Measurements from ENCODE around the gene LCMT2. TPM values are rescaled to one million over a fixed set of nuclear protein-coding genes. Genes with fewer than 3 reads are reported as not detected.
A peak's percentile ranks its signal among the peaks of the same experiment; 100 is the strongest.
"Not testable (repeated sequence)": the region's sequence is repeated elsewhere in the genome, so short reads cannot be mapped to it uniquely, and the experiment has no call there.

The LCMT2 gene
- total RNA-seq, 1 donor from 2014 or later: 16.1 TPM

DNA sequence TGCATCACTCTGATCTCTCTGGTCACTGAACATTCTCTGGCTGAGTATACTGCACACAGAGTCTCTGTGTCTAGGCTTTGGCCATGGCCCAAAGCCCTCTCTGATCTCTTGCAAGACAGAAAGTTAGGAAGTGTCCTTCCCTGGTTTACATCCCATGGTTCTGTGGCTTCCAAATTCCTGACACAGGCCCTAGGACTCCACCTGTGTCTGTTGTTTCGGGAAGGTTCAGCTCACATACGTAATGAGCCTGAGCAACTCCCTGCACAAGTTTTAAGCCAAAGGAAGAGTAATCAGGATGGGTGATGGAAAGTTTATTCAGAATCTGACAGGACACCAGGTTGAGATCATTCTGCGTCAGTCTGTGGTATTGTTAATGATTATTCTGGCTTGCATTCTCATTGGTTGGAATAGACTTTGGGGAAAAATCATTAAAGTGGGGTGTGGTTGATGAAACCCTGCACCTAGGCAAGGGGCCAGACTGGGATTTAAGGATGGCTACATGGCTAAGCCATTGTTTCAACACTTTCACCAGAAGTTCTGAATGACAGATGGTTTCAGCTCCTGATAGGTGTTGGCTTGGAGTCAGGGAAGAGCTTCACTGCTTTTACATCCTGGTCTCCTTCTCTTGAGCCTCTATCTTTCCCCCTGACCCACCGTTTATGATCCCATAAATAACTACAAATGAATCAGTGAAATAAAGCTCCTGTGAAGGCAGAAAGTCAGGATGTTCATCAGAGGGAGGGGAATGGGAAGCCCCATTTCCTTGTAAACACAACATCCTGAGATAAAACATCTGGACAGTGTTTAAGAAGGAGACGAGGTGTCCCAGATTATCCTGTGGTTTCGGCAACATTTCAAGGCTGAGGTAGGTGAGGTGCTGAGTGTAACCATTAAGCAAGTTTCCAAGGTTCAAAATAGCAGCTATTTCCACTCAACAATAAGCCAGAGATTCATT lies 14.1 kb downstream of the LCMT2 start:
- no peak for DNase-seq (ENCODE audit: low spot score)

DNA sequence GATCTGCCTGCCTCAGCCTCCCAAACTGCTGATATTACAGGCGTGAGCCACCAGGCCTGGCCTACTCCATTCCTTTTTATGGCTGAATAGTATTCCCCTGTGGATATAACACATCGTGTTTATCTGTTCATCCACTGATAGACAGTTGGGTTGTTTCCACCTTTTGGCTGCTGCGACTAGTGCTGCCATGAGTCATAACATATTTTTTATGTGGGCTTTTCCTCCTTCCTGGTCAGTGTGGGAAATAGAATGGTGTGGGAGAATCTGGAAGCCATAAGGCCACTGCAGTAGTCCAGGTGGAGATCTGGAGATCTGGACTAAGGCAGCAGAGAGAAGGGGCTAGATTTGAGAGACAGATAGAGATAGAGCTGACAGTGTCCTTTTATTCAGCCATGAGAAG lies 16.2 kb downstream of the LCMT2 start:
- no peak for DNase-seq (ENCODE audit: low spot score)

DNA sequence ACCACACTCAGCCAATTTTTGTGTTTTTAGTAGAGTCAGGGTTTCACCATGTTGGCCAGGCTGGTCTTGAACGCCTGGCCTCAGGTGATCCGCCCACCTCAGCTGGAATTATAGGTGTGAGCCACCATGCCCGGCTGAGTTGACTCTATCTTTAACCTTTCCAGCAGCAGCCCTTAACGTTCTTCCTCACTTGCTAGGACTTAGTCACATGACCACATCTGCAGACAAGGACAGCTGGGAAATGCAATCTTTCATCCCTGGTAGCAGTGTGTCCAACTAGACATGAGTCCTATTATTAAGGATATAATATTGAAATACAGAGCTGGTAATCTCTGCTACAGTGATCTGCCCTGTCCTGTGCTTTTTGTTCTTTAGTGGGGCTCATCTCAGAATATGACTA lies 18.0 kb downstream of the LCMT2 start:
- DNase-seq (ENCODE audit: low spot score): no peak

DNA sequence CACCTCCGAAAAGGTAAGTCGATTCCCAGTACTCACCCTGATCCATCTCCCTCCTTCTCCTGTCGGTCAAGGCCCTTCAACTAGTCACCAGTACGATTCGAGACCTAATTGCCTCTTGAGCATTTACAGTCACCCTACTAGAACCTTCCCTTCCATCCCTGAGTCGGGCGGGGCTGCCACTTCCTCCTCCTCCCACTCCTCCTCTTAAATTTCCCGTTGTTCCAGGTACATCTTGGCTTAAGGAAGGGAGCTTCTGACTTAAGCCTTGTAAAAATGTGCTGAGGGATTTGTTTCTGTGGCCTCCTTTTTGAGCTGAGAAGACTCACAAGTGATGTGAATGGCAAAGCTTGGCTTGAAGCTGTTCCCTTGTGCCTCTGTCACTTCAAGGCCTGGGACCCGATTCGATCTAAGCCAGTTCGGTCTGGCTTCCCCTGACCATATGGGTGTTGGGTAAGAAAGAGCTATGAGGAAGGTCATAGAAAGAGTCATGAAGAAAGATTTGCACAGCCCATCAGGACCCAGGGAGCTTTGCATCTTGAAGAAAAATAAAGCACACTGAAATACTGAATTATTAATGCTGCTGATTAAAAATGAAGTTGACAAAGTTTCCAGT lies 28.1 kb downstream of the LCMT2 start, which contains the start of gene TGM7:
Gene TGM7 (minus strand): TSS at position 51 of the 613 bp plus-strand sequence.
- DNase-seq (ENCODE audit: low spot score): no peak

DNA sequence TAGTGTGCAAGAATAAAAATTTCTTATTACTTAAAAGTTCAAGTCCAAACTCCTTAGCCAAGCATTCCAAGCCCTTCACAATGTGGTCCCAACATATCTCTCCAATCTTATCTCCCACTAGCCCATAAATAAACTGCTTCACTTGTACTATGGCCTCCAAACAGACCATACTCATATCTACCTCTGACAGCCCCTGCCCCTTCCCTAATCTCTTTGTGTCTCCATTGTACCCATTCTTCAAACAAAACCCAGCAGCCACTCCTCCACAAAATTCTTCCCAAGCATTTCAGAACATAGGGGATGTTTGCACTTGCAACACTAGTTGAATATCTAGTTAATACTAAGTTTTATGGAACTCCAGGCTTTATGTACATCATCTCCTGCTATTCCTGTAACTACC lies 30.5 kb downstream of the LCMT2 start:
- no peak for DNase-seq (ENCODE audit: low spot score)

DNA sequence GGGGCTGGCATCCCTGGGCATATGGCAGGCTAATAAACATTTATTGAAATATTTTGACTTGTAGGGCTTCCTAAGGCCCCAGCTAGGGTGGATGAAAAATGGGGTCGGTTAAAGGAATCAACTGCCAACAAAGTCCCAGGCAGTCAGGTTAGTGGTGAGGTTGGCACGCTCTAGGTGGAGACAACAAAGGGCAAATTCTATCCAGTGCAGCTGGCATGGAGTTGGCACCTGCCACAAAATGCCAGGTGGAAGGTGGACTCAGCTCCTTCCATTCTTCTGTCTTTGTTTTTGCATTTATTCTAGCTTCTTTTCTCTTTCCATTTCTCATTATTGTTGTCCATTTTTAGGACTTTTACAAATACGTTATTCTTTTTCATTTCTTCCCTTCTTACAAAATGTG lies 31.0 kb downstream of the LCMT2 start:
- no peak for DNase-seq (ENCODE audit: low spot score)

DNA sequence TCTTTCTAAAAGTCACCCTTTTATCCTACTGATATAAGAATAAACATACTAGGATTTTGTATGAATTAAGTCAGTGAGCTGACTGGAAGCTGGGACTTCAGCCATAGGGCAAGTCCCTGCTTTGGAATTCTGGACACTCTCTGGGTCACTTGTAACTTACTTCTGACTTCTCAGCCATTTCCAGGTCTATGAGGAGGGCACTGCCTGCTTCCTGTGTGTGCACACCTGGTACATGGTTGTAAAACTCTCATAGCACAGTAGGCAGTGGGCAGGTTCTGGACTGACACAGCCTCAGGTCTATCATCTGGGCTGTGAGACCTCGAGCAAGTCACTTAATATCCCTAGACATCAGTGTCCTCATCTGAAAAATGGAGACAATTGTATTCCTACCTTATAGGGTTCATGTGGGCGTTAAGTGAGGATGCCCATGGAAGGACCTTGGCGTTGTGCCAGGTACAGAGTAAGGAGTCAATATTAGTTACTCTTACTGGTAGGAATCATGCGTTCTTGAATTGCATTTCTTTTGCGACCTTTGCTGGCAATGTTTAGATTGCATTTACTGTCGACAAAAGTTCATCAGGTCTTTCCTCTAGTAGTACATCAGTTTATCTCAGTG lies 36.2 kb downstream of the LCMT2 start:
- DNase-seq (ENCODE audit: low spot score): no peak

DNA sequence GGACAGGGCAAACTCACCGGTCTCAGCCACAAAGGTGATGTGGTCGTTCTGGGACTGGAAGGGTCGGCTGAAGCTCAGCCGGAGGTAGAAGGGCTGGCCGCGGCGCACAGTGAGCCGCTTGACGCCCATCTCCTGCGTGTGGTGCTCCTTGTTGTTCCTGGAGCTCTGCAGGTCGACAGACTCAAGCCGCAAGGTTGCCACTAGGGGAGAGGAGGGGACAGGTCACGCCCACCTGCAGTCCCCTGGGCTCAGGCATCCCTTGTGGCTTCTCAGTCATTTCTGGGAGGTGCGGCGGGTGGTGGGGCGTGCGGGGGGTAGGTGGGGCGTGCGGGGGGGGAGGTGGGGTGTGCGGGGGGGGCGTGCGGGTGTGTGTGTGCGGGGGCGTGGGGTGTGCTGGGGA lies 36.9 kb downstream of the LCMT2 start:
- DNase-seq (ENCODE audit: low spot score): no peak

DNA sequence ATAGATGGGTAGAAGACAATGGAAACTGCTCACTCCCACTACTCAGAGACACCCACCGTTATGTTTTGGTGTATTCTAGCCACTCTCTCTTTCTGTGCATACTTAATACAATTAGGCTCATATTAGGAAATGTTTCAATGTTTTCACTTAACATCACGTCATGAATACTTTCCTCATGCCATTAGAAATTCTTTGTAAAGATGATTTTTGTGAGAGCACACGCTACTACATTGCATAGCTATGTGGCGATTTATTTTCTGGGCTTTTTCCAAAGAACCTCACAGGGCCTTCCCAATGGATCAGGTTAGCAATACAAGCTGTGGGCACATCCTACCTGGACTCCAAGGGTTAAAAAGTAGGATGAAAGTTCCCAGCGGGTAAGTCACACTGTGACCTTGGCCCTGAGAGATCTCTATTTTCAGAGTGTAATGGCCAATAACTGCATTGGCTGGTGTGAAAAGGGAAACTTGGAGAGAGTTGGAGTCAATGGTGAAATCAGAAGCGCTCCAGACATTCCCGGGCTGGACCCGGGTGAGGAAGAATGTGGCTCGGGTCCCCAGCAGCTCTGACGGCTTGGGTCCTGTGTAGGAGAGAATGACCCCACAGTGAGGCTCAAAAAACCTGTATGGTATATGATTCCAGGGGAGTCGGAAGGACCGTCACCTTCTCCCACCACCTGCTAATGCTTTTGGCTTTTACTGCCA lies 37.8 kb downstream of the LCMT2 start:
- no peak for DNase-seq (ENCODE audit: low spot score)

DNA sequence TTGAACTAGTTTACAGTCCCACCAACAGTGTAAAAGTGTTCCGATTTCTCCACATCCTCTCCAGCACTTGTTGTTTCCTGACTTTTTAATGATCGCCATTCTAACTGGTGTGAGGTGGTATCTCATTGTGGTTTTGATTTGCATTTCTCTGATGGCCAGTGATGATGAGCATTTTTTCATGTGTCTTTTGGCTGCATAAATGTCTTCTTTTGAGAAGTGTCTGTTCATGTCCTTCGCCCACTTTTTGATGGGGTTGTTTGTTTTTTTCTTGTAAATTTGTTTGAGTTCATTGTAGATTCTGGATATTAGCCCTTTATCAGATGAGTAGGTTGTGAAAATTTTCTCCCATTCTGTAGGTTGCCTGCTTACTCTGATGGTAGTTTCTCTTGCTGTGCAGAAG lies 40.7 kb downstream of the LCMT2 start:
- not testable (repeated sequence) for DNase-seq (ENCODE audit: low spot score)

DNA sequence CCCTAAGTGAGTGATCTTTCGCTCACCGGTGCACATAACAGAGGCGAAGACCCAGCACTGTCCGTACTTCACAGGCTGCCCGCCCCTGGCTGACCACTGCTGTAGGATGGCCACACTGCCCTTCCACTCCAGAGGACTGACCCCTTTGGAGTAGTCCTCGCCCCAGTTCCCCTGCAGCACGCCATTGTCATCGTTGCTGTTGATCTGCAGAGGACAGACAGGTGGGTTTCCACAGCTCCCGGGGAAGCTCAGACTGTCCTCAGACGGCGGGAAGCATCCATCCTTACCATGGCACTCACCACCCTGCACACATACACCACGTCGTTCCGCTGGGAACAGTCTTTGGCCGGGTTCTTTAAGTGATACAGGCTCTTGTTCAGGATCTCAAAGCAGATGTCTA lies 43.1 kb downstream of the LCMT2 start:
- DNase-seq (ENCODE audit: low spot score): no peak

DNA sequence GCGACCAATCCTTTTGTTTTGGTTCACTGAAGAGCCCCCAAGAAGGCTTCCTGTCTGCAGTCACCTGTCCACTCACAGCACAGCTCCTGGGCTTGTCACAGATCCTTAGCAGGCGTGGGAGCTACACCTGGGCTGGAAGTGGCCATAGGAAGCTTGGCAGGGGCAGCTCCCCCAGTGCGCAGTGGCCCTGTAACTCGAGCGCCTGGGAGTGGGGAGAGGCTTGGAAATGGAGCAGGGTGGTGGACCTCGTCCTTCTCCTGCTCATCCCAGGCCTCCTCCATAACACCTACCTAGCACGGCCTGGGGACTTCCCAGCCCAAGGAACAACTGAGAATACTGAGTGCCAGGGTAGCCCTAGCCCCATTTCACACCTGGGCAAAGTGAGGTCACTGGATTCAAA lies 44.3 kb downstream of the LCMT2 start:
- DNase-seq (ENCODE audit: low spot score): no peak

DNA sequence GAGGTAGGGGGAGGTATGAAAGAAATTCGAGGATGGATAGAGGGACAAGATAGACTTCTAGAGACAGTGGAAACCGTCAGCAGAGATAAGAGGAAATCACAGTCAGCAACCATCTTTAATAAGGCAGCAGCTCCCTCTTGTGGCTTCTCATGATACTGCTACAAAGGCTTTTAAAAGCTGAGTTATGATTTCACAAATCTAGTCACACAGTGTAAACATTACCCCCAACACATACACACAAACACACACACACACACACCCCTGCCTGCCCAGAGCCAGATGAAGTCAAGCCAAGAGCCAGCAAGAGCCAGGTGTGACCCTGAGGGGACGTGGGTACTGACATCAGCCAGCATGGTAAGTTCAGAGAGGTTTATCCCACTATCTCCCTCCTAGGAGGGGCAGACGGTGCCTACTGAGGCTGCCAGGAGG lies 44.8 kb downstream of the LCMT2 start:
- DNase-seq (ENCODE audit: low spot score): peak; percentile 67

DNA sequence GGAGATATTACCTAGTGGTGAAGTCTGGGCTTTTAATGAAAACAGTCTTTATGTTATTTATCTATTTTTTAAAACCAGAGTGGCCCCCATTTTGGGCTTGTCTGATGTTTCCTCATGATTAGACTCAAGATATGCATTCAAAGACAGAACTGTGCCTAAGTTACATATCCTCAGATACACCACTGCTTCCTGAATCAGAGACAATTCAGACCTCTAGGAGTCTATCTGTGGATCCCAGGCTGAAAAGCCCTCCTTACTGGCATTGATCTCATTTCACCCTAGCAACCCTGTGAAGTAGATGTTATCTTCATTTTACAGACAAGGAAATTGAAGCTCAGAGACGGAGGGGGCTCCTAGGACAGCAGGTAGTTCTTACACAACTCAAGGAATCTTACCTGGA lies 46.8 kb downstream of the LCMT2 start:
- no peak for DNase-seq (ENCODE audit: low spot score)

DNA sequence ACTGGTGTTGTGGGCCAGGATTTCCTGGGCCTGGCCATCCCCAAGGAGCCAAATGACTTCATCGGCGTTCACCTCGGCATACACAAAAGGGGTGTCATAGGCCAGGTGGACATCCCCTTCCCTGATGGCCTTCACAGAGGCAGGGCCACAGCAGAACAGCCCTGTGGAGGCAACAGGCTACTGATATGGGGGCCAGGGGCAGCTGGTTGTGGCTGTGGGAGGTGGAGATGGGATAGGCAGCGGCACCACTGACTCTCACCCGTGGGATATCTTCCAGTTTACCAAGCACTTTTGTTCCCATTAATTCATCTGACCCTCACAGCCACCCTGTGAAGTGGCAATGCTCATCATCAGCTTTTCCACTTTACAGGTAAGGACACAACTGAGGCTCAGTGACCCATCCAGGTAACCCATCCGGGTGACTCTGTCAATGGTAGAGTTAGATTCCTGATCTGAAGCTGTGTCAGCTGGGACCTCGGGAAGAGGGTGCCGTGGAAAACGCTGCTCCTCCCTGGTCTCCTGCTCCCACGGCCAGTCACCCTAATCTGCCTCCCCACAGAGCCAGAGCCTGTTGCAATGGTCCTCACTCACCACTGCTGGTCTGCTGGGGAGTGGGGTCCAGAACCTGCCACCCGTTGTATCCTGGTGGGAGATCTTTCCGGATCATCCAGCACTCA lies 48.3 kb downstream of the LCMT2 start:
- DNase-seq (ENCODE audit: low spot score): no peak

DNA sequence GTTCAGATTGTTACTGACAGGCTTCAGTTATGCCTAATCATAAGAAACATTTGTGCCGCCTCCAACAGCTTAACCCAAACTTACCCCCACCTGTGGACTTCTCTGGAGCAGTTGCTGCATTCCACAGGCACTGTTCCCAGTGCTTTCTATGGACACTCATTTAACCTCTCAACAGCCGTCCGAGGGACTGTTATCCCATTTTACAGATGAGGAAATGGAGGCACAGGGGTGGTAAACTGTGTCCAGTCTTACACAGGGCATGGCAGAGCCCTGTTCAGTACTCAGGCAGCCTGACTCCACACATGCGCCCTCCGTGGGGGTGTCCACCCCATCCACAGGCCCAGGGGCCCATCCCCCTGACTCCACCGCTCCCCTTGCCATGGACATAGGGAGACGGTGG lies 49.4 kb downstream of the LCMT2 start:
- no peak for DNase-seq (ENCODE audit: low spot score)

DNA sequence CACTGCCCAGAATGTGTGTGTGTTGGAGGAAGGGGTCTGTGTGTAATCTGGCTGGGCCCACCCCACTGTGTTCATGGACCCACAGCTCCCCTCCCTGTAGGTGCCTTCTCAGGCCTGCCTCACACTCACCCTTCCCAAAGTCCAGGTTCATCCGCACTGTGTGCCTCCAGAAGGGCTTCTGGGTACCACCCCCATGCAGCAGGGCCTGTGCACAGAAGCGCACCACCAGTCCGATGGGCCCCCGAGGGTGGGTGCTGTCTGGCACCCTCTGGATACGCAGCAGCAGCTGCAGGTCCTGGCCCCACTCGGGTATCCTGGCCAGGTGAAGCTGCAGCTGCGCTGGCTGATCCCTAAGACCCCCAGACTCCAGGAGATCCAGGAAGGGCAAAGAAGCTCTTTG lies 50.9 kb downstream of the LCMT2 start:
- DNase-seq (ENCODE audit: low spot score): no peak

DNA sequence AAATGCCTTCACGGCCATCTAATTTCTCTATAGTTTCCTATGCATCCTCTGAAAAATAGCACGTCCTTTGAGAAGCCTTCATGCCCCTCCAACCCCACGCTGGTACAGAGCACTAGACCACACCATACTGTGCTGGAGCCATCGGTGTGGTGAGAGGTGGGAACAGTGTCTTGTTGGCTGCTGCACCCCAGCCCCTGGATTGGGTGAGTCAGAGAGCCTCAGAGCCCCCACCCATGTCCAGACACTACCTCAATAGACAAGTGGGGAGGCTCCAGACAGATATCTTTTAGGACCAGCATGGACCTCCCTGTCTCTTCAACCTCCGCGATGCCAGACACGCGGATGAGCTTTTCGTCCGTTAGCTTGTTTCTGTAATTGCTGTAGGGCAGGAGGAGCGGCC lies 51.5 kb downstream of the LCMT2 start:
- no peak for DNase-seq (ENCODE audit: low spot score)

DNA sequence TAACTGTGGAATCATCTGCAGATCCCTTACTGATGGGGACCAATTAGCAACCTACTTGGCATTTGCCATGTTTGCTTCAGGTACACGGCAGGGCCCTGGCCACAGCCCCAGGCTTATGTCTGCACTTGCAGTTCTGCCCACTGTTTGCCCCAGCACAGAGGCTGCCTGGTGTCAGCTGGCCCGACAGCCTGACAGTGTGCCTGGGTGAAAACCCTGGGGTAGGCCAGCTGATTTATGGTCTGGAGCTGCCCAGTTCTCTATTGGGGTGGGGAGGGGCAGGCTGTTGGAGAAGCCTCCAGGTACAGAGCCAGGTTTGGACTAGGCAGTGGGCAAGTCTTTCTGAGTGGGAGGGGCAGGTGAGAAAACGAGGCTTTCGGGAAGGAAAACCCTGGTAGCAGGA lies 52.5 kb downstream of the LCMT2 start:
- DNase-seq (ENCODE audit: low spot score): no peak

DNA sequence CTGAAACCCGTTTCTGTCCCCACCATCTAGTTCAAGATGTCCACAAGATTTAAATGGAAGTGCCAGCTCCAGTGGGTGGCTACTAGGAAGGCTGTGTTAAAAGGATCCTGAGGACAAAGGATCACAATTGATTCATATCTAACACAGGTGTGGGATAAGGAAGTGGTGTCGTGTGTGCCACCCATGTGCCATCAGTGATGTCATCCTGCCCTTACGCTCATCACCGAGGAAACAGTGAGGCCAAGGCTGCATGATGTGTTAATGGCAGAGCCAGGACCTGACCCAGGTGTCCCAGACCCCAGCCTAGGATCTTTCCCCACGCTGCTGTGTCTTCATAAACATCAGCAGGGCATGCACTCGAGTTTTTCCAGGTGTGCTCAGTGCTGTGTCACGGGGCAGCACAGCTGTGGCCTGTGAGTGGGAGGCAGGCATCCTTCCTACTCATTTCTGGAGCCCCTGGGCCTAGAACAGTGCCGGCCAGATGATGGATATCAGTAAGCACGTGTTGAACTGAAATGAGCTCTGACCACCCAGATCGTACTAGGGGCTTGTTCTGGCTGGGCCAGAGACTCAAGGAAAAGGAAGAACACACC lies 53.0 kb downstream of the LCMT2 start:
- no peak for DNase-seq (ENCODE audit: low spot score)

Measured in umbilical cord (tissue), 2 donors.